GM19455 (cell line): ENCODE measurements around the gene ZSWIM5.
"Not testable (repeated sequence)": the region's sequence is repeated elsewhere in the genome, so short reads cannot be mapped to it uniquely, and the experiment has no call there.

ENCODE experiments used
- ATAC-seq: cut with Tn5 transposase; IDR thresholded peaks from one replicate; pipeline ENCODE4 v1.9.1; 2021; ENCODE audit not compliant: unreplicated experiment

ZSWIM5 gene

DNA sequence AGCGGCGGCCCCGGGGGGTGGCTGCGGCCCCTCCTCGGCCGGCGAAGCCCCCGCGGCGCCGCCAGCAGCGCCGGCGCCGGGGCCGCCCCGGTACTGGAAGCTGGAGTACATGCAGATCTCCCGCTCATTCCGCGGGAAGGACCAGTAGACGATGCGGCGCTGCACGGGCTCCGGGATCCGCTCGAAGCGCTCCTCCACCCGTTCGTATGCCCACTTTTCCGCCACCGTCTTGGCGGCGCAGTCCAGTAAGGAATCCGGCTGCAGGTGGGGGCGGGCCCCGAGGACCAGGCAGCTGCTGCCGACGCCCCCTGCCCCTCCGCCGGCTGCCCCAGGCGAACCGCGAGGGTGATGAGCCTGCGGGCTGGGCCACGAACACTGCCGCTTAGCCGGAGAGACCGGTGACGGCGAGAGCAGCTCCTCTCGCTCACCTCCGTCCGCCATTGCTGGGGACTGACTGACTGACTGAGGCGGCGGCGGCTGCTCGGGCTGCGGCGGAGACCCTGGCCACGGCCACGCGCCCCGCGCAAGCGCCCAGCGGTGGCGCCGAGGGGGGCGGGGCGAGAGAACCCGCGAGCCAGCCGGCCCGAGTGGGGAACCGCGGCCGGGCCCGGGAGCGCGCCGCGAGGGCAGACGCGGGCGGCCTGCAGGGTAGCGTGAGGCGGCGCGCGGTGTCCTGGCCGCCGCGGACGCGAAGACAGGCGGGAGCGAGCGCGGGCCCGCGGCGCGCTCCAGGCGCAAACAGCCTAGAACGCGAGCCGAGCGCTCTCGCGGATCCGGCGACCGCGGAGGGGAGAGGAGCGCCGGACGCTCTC, at the start of gene ZSWIM5:
Gene ZSWIM5 (minus strand): TSS at position 696 of the 812 bp plus-strand sequence. CDS start 255 bp downstream, at position 441.
- peak; percentile 79 for ATAC-seq

DNA sequence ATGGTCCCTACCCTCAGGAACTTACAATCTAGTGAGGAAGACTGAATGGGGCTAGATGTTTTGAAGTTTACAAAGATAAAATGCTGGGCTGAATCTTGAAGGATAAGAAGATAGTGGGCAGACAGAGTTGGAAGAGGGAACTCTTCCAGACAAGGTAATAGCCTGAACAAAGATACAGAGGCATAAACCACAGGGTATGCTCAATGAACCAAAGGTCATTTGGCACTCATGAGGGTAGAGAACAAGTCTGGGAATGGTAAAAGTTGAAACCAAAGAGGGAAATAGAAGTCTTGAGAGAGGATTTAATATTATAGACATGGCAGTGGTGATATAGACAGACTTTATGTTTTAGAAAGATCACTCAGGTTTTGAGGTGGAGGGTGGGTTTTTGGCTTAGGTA, 48.1 kb upstream of the ZSWIM5 start:
- ATAC-seq: no peak

DNA sequence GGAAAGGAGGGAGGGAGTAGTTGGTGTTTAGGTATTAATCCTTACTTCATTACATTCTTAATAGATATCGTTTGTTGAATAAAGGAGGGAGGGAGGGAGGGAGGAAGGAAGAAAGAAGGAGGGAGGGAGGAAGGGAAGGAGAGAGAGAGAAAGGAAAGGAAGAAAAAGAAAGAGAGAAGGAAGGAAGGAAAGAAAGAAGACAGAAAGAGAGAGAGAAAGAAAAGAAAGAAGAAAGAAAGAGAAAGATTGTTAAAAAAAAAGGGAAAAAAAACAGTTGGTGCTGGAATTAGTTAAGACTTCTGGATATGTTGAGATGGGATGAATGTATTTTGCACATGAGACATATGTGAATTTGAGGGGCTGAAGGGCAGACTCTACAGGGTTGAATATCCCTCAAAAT, 44.1 kb upstream of the ZSWIM5 start:
- no peak for ATAC-seq

DNA sequence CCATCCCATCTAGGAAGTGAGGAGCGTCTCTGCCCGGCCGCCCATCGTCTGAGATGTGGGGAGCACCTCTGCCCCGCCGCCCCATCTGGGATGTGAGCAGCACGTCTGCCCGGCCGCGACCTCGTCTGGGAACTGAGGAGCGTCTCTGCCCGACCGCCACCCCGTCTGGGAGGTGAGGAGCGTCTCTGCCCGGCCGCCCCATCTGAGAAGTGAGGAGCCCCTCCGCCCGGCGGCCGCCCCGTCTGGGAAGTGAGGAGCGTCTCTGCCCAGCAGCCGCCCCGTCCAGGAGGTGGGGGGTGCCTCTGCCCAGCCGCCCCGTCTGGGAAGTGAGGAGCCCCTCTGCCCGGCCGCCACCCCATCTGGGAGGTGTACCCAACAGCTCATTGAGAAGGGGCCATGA, 41.6 kb upstream of the ZSWIM5 start:
- ATAC-seq: not testable (repeated sequence)

DNA sequence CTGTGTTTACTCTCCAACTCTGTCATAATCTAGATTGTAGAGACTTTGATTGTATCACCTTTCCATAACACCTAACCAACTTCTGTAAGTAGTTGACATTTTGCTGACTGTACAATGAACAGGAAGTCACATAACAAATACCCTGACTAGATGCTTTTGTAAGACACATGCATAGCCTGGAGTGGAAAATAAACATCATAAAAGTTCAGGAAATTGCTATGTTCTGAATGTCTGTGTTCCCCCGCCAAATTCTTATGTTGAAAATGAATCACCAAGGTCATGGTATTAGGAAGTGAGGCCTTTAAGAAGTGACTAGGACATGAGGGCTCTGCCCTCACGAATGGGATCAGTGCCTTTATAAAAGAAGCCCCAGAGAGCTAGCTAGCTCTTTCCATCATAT, 40.4 kb upstream of the ZSWIM5 start:
- no peak for ATAC-seq

DNA sequence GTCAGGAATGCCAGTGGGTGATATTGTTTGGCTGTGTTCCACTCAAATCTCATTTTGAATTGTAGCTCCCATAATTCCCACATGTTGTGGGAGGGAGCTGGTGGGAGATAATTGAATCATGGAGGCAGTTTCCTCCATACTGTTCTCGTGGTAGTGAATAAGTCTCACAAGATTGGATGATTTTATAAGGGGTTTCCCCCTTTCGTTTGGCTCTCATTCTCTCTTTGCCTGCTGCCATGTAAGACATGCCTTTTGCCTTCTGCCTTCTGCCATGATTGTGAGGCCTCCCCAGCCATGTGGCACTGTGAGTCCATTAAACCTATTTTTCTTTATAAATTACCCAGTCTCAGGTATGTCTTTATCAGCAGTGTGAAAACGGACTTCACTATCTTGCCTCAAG, 40.0 kb upstream of the ZSWIM5 start:
- not testable (repeated sequence) for ATAC-seq

DNA sequence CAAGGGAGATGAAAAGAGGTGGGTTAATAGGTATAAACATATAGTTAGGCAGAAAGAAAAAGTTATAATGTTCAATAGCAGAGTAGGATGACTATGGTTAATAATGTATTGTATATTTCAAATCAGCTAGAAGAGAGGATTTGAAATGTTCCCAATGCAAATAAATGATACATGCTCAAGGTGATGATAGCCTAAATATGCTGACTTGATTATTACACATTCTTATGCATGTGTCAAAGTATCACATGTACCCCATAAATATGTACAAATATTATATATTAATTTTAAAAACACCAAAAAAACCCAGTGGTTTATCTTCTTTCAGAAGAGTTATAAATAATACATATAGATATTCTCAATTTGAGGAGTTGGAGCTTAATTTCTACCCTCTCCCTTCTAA, 38.3 kb upstream of the ZSWIM5 start:
- ATAC-seq: no peak

DNA sequence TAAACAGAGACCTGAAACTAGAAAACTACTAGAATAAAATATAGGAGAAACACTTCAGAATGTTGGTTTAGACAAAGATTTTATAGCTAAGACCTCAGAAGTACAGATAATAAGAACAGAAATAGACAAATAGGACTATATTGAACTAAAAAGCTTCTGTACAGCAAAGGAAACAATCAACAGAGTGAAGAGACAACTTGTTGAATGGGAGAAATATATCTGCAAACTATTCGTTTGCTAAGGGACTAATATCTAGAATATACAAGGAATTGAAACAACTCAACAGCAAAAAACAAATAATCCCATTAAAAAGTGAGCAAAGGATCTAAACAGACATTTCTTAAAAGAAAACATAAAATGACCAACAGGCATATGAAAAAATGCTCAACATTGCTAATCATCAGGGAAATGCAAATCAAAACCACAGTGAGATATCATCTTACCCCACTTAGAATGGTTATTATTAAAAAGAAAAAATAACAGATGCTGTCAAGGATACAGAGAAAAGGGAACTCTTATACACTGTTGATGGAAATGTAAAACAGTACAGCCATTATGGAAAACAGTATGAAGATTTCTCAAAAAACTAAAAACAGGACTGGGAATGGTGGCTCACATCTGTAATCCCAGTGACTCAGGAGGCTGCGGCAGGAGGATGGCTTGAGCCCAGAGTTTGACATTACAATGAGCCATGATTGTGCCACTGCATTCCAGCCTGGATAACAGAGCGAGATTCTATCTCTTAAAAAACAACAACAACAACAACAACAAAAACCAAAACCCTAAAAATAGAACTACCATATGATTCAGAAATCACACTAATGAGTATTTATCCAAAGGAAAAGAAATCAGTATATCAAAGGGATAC, 37.3 kb upstream of the ZSWIM5 start:
- ATAC-seq: no peak

DNA sequence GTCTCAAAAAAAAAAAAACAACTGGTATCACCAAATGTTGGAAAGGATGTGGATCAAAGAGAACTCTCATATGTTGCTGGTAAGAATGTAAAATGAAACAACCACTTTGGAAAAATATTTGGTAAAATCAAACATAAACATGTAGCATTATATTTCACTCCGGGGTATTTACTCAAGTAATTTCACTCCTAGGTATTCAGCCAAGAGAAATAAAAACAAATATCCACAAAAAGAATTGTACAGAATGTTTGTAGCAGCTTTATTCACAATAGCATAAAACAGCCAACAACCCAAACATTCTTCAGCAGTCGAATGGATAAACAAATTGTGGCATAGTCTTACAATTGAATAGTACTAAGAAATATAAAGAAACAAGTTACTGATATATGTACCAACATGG, 32.4 kb upstream of the ZSWIM5 start:
- no peak for ATAC-seq

DNA sequence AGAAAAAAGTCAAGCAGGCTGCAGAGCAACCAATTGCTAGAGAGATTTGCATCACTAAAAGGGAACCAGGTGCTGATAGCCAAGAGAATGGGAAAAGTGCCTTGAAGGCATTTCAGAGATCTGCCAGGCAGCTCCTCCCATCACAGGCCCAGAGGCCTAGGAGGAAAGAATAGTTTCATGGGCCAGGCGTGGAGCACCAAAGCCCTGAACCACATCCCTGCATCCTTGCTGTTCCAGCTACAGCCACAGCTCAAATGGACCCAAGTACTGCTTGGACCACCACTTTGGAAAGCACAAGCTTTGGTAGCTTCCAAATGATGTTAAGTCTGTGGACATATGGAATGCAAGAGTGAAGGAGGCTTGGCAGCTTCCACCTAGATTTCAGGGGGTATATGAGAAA, 29.7 kb upstream of the ZSWIM5 start:
- ATAC-seq: no peak

DNA sequence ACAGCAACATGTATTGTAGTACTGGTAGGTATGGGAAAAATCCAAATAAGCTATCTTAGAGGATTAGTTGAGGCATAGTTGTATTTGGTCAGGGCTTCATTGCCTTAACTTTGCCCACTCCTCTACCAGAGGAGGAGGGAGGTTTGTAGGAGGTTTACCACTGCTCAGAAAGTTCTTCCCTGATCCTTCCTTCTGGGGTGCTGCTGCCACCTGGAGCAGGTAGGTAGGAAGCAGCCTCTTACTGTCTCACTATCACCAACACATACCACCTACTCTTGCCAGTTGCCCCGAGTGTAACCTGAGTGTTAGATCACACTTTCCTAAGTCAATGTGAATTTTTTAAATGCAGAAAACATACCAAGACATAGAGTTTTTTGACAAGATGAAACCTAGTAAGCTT, 24.1 kb upstream of the ZSWIM5 start:
- ATAC-seq: no peak

DNA sequence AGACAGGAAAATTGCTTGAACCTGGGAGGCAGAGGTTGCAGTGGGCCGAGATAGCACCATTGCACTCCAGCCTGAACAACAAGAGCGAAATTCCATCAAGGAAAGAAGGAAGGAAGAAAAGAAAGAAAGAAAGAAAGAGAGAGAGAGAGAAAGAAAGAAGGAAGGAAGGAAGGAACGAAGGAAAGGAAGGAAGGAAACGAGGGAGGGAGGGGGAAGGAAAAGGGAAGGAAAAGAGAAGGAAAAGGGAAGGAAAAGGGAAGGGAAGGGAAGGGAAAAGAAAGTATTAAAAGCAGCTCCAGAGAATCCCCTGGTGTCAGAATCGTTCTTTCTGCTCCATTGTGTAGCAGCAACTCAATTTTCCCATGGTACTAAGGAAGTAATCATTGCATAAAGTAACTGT, 19.2 kb upstream of the ZSWIM5 start:
- ATAC-seq: no peak

DNA sequence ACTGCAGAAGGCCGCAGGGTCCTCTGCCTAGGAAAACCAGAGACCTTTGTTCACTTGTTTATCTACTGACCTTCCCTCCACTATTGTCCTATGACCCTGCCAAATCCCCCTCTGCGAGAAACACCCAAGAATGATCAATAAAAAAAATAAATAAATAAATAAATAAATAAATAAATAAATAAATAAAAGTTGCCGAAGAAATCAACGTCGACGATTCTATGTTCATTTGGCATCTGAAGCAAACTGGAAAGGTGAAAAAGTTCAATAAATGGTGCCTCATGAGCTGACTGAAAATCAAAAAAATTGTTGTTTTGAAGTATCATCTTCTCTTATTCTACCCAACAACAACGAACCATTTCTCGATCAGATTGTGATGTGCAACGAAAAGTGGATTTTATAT, 17.3 kb upstream of the ZSWIM5 start:
- ATAC-seq: not testable (repeated sequence)

DNA sequence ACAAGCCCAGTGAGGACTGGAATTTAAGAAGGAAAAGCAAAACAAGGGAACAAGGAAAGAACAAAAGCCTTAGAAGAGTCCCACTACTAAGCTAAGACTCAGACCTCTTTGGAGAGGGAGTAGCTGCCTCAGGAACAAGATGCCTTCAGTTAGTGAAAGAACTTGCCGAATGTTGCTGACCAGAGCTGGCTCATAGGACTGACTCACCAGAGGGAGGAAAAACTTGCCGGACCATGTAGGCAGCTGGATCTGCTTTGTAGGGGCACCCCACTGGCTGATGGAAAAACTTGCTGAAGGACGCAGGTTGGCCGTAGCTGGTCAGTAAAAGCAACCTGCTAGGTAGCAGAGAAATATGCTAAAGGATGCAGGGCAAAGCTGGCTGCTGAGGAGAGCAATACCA, 15.3 kb upstream of the ZSWIM5 start:
- ATAC-seq: no peak

DNA sequence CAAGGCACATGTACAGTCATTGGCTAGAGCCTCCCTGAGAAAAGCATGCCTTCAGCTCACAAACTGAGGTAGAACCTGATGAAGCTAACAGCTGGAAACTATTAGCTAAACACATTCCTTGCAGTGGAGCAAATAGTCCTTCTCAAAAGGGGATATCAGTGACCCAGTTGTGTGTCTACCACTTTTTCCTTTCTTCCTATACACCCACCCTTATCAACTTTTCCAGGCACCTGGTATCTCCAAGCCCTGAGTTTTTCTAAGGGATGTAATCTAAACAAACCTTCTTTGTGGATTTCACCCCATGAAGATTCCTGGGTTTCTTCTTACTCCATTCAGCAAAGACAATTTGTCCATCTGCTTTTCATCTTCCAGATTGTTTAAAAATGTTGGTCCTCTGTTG, 10.5 kb upstream of the ZSWIM5 start:
- no peak for ATAC-seq

DNA sequence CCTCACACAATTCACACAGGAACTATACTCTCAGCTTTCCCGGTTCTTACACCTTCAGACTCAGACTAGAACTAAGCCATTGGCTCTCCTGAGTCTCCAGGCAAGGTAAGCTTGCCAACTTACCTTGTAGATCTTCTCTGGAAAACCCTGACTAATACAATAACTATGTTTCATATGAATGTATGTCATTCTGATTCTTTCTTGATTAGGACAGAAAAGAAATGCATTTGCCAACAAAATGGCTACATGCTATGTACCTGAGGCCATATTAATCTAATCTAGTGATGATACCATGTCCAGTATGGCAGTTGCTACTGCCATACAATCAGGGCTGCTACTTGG, 9.8 kb upstream of the ZSWIM5 start:
- ATAC-seq: no peak

DNA sequence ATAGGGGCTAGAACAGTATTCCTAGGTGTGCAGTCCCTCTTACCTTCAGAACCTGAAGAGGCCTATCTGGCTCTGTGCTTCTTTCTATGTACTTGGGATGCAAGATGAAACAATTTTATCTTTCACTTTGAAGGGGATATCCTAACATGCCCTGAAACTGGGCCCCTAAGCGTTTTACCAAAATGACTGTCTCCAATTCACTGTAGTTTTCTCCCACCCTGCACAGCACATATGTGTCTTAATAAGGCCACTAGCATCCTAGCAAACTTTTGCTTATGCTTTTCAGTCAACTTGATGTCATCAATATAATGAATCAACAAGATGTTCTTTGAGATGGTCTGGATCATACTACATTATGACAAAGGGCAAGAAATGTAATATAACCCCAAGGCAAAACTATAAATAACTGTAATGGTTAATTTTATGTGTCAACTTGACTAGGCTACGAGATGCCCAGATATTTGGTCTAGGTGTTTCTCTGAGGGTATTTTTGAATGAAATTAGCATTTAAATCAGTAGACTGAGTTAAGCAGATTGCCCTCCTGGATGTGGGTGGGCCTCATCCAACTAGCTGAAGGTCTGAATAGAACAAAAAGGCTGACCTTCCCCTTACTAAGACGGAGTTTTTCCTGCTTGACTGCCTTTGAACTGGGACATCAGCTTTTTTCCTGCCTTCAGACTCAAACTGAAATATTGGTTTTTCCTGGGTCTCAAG, 9.2 kb upstream of the ZSWIM5 start:
- no peak for ATAC-seq

DNA sequence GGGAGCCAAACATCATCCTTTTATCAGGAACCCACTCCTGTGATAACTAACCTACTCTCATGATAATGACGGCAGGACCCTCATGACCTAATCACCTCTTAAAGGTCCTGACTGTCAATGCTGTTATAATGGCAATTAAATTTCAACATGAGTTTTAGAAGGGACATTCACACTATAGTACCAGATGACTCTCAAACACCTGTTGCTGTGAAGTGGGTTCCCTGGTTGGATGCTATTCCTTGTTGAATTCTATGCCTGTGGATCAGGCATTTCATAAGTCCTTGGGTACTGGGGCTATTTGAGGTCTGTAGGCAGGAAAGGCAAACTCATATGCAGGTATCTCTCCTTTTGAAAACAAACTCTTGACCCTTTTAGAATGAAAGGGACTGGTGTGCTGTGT, 7.5 kb upstream of the ZSWIM5 start:
- no peak for ATAC-seq

DNA sequence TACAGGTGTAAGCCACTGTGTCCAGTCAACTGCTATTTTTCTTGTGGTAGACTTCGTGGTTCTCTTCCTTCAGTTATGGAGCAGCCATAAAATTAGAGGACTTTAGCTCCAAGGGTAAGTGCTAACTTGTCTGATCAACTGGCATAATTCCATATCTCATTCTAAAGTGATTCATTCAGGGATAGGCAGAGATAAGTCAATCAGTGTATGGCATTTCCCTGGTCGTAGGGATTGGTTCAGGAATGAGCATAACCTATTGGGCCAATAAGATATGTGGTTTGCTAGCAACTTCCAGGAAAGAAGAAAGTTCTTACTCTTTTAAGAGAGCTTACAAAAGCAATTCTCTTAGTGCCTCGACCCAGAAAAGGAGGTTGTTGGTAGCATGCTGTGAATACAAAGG, 4.7 kb upstream of the ZSWIM5 start:
- ATAC-seq: no peak

DNA sequence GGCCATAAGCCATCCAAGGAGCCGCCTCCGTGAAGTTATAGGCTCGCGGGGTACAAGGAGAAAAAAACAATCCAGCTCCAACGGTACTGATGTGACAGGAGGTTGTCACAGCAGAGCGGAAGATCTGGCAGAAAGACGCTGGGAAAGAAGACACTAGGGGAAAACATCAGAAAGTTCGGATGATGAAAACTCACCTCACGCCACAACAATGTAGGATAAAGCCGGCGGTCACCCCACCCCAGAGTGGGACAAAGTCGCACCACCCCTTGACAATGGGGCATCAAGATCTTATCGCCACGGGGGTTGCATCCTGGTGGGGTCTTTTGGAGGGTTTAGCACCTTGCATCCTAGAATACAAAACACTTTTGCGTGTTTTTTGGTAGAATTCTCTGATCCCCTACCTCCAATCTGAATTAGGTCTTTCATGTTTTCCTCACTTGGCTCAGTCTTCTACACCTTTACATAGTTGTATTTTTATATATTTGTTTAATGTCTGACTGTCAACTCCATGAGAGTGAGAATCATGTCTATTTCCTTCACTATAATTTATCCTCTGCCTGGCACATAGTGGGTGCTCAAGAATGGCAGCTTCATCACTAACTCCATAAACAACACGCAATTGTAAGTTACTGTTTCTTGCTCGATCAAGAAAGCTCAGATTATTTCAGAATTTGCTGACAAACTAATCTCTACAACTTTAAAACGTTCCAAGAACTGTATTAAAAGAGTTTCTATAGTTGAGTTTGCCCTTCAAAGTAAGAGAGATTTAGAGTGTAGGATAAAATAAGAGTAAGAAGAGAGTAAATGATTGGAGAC, 611 bp upstream of the ZSWIM5 start:
- ATAC-seq: no peak
